ENCODE results near the gene TEKT5.
"Not testable (repeated sequence)": the region's sequence is repeated elsewhere in the genome, so short reads cannot be mapped to it uniquely, and the experiment has no call there.

Gene TEKT5

DNA sequence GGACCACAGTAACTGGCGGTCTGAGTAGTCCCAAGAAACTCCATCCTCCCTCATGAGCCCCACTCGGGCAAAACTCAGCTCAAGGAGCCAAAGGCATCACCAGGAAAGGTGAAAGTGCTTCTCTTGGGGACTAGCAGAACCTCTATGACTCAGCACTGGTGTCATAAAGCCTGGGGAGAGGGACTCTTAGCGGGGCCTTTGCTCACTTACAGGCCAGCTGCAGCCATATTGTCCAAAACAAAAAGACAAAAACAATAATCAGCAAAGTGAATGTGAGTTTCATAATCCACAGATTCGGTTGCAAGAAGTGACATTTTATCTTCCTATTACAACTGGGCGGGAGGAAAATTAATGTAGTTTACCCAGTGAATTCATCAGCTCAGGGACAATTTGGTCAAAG is at the start of gene TEKT5:
Gene TEKT5, minus strand, starts transcription at position 101 of the 400 bp plus-strand sequence. Its CDS starts 57 bp downstream, at position 44.
- no peaks in the 10 kb centered on the region for H3K4me1 ChIP-seq (ENCODE audit: insufficient read depth, low read length)
- no peaks in the 10 kb centered on the region; the same call in 1 of the 2 replicates for H3K9me3 ChIP-seq (ENCODE audit: control insufficient read depth, insufficient read depth, low read length)
- H3K9ac ChIP-seq (ENCODE audit: low read depth, low read length) = no peak within 1 kb of the TSS
- H3K36me3 ChIP-seq (ENCODE audit: insufficient read depth, low read length) = no peaks in the 10 kb centered on the region

- H3K9me3 ChIP-seq (ENCODE audit: control insufficient read depth, insufficient read depth, low read length) = no peaks in the 10 kb centered on the region
- no peaks in the 10 kb centered on the region for H3K36me3 ChIP-seq (ENCODE audit: insufficient read depth, low read length)
- H3K9ac ChIP-seq (ENCODE audit: low read depth, low read length) = peak within 1 kb of the TSS; percentile 89
- H3K4me1 ChIP-seq (ENCODE audit: insufficient read depth, low read length) = peaks cover 3% of the 10 kb centered on the region; the same call in 1 of the 2 replicates
Observed at GRCh38 chr16:10743610-10744369, 49.1 kb upstream of the TEKT5 start, which contains the start of gene NUBP1. NUBP1 (plus strand) TSS chr16:10743842; CDS start chr16:10743864, 22 bp downstream.

DNA sequence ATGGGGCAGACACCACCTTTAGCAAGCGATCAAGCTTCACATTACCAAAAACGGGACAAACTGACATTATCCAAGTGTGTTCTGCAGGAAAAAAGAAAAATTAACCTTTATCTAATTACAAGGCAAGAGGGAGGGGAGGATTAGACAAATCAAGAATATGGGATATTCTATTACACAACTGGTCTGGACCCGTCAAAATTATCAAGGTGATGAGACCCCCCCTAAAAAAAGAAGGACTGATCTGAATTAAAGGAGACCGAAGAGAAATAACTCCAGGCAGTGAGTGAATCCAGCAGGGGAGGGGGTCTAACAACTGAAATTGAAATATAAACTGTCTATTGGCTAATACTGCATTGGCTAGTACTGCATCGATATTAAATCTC is 48.5 kb upstream of the TEKT5 start:
- H3K4me1 ChIP-seq (ENCODE audit: insufficient read depth, low read length) = peaks cover 3% of the 10 kb centered on the region; the same call in 1 of the 2 replicates

DNA sequence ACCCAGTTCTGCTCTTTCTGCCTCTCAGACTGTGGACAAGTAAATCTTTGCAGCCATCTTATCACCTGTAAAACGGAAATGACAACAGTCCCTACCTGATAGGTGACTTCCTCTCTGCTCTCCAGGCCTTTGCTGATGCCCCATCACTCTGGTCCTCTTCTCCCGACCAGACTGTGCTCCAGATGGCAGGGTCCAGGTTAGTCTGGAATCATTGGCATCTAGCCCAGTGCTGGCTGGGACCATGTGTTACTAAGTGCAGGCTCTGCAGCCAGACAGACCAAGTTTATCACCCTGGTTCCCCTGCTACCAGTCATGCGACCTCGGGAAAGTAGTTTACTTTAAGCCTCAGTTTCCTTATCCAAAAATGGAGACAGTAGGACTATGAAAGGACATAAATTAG is 47.1 kb upstream of the TEKT5 start:
- Histone ChIP-seq H3K4me1 (ENCODE audit: insufficient read depth, low read length) (peaks cover 3% of the 10 kb centered on the region; the same call in 1 of the 2 replicates), H3K36me3 (ENCODE audit: insufficient read depth, low read length) (no peaks in the 10 kb centered on the region), H3K9me3 (ENCODE audit: control insufficient read depth, insufficient read depth, low read length) (no peaks in the 10 kb centered on the region), H3K9ac (ENCODE audit: low read depth, low read length) (no peak overlapping the region)

More for the DNA sequence above, 48.5 kb upstream of the TEKT5 start:
- Histone ChIP-seq H3K9me3 (ENCODE audit: control insufficient read depth, insufficient read depth, low read length) (no peaks in the 10 kb centered on the region), H3K36me3 (ENCODE audit: insufficient read depth, low read length) (no peaks in the 10 kb centered on the region), H3K9ac (ENCODE audit: low read depth, low read length) (peak overlapping the region; percentile 89)

DNA sequence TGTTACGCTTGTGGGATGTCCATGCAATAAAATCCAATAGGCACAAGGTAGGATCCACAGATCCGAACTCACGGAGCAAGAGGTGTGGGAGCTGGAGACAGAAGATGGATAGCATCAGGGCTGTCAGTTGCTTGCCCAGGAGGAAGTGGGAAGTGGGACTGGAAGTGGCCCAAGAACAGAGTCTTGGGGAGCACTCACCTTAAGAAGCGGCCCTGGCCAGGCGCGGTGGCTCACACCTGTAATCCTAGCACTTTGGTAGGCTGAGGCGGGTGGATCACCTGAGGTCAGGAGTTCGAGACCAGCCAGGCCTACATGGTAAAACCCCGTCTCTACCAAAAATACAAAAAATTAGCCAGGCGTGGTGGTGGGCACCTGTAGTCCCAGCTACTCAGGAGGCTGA is 46.5 kb upstream of the TEKT5 start:
- H3K36me3 ChIP-seq (ENCODE audit: insufficient read depth, low read length); H3K9me3 ChIP-seq (ENCODE audit: control insufficient read depth, insufficient read depth, low read length); H3K4me1 ChIP-seq (ENCODE audit: insufficient read depth, low read length); H3K9ac ChIP-seq (ENCODE audit: low read depth, low read length): not testable (repeated sequence)

GRCh38 chr16:10740845-10741208 is 46.1 kb upstream of the TEKT5 start:
- no peaks in the 10 kb centered on the region for H3K36me3 ChIP-seq (ENCODE audit: insufficient read depth, low read length)
- no peaks in the 10 kb centered on the region for H3K9me3 ChIP-seq (ENCODE audit: control insufficient read depth, insufficient read depth, low read length)
- H3K4me1 ChIP-seq (ENCODE audit: insufficient read depth, low read length) = peaks cover 3% of the 10 kb centered on the region; the same call in 1 of the 2 replicates
- H3K9ac ChIP-seq (ENCODE audit: low read depth, low read length) = no peak overlapping the region

DNA sequence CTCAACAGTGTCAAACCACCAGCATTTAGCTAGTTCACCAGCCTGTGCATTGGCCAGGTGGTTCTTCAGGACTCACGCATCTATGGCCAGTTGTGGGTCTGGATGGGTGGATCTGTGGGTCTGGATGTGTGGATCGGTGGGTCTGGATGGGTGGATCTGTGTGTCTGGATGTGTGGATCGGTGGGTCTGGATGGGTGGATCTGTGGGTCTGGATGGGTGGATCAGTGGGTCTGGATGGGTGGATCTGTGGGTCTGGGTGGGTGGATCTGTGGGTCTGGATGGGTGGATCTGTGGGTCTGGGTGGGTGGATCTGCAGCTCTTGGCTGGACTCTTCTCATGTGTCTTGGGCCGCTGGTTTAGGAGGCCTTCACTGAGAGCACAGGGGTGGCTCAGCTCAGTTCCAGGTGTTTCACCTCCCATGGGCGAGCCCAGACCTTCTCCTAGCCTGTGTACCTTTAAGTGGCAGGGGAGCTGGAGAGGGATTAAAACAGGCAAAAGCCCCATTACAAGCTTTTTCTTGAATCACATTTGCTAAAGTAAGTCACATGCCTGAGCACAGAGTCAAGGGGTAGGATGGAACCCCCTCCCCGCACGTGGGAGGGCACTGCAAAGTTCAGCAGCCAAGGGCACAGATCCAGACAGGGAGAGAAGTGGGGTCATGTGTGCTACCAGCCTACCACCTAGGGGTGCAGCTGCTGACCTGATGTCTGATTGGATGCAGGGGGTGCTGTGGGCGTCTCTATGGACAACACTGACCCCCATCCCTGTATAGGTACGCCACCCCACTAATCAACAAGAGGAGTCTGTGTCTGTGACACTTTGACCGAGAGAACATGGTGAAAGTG is 45.5 kb upstream of the TEKT5 start:
- Histone ChIP-seq H3K36me3 (ENCODE audit: insufficient read depth, low read length) (no peaks in the 10 kb centered on the region), H3K9ac (ENCODE audit: low read depth, low read length) (no peak overlapping the region), H3K9me3 (ENCODE audit: control insufficient read depth, insufficient read depth, low read length) (no peaks in the 10 kb centered on the region), H3K4me1 (ENCODE audit: insufficient read depth, low read length) (peaks cover 3% of the 10 kb centered on the region; the same call in 1 of the 2 replicates)

DNA sequence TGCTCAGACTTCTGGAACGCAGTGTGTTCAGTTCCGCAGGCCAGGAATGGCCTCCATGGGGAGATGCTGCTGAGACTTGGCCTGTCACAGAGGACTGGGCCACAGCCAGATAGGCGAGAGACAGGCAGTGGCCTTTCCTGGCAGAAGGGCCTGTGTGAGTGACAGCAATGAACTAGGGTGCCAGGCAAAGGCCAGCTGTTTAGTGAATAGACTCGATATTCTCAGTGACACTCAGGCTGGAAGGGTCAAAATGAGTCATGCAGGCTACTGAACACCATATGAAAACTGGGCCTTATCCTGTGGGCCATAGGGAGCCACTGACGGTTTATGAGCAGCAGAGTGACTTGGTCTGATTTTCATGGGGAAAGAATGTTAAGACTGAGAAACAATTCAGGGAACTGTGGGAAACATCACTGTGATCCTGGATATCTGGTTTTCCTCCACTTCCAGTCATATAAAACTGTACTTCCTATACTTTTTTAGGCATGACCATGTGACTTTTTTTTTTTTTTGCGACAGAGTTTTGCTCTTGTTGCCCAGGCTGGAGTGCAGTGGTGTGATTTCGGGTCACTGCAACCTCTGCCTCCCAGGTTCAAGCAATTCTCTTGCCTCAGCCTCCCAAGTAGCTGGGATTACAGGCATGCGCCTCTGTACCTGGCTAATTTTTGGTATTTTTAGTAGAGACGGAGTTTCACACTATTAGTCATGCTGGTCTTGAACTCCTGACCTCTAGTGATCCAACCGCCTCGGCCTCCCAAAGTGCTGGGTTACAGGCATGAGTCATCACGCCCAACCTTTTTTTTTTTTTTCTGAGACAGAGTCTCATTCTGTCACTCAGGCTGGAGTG is 43.7 kb upstream of the TEKT5 start:
- Histone ChIP-seq H3K4me1 (ENCODE audit: insufficient read depth, low read length) (peaks cover 3% of the 10 kb centered on the region; the same call in 1 of the 2 replicates), H3K9ac (ENCODE audit: low read depth, low read length) (no peak overlapping the region), H3K9me3 (ENCODE audit: control insufficient read depth, insufficient read depth, low read length) (no peaks in the 10 kb centered on the region), H3K36me3 (ENCODE audit: insufficient read depth, low read length) (no peaks in the 10 kb centered on the region)

DNA sequence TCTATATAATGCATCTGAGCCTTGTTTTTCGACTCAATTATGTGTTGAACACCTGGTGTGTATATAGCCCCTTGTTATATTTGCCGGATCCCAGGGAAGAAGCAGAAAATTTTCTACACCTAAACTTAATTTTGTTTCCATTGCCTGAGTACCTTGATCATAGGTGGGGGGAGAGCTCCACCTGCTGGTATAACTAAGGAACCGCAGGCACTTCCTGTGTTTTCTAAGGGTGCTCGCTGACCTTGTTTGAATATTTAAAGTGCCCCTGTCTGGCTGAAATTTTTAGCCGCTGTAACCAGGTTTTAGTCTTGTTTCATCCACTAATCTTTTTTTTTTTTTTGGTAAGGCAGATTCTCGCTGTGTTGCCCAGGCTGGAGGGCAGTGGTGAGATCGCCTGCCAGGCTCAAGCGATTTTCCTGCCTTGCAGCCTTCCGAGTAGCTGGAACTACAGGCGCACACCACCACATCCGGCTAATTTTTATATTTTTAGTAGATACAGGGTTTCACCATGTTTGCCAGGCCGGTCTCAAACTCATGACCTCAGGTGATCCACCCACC is 42.4 kb upstream of the TEKT5 start:
- Histone ChIP-seq H3K36me3 (ENCODE audit: insufficient read depth, low read length) (no peaks in the 10 kb centered on the region), H3K9ac (ENCODE audit: low read depth, low read length) (no peak overlapping the region), H3K9me3 (ENCODE audit: control insufficient read depth, insufficient read depth, low read length) (no peaks in the 10 kb centered on the region; the same call in 1 of the 2 replicates), H3K4me1 (ENCODE audit: insufficient read depth, low read length) (no peaks in the 10 kb centered on the region)

DNA sequence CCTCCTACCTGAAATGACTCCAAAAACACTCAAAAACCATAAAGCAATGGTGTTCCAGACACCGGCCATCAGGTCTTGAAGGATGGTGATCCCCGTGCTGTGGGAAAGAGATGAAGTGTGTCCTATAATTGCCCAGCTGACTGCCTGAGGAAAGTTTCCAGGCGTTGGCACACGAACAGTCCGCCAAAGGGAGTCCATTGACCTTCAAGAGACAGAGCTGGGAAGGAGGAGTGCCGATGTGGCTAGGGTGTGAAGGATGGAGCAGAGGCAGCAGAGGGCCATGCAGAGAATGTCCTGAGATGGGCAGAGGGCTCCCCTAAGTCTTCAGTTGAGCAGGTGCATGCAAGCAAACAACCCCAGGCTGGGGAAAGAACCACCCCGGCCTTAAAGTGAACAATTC is 37.1 kb upstream of the TEKT5 start:
- H3K9ac ChIP-seq (ENCODE audit: low read depth, low read length) = no peak overlapping the region
- no peaks in the 10 kb centered on the region; the same call in 1 of the 2 replicates for H3K9me3 ChIP-seq (ENCODE audit: control insufficient read depth, insufficient read depth, low read length)
- H3K4me1 ChIP-seq (ENCODE audit: insufficient read depth, low read length) = no peaks in the 10 kb centered on the region; the same call in 1 of the 2 replicates
- H3K36me3 ChIP-seq (ENCODE audit: insufficient read depth, low read length) = no peaks in the 10 kb centered on the region

- Histone ChIP-seq H3K4me1 (ENCODE audit: insufficient read depth, low read length) (no peaks in the 10 kb centered on the region; the same call in 1 of the 2 replicates), H3K36me3 (ENCODE audit: insufficient read depth, low read length) (no peaks in the 10 kb centered on the region), H3K9ac (ENCODE audit: low read depth, low read length) (no peak overlapping the region), H3K9me3 (ENCODE audit: control insufficient read depth, insufficient read depth, low read length) (no peaks in the 10 kb centered on the region; the same call in 1 of the 2 replicates)
Observed at GRCh38 chr16:10729104-10730048, 34.6 kb upstream of the TEKT5 start.

GRCh38 chr16:10728003-10728887 is 33.5 kb upstream of the TEKT5 start:
- Histone ChIP-seq H3K9me3 (ENCODE audit: control insufficient read depth, insufficient read depth, low read length) (no peaks in the 10 kb centered on the region; the same call in 1 of the 2 replicates), H3K36me3 (ENCODE audit: insufficient read depth, low read length) (no peaks in the 10 kb centered on the region), H3K9ac (ENCODE audit: low read depth, low read length) (no peak overlapping the region), H3K4me1 (ENCODE audit: insufficient read depth, low read length) (no peaks in the 10 kb centered on the region; the same call in 1 of the 2 replicates)
